HEK293 (cell line): ENCODE results near the gene NHLRC2.
A peak's percentile ranks its signal among the peaks of the same experiment; 100 is the strongest.

Experiments
- CTCF ChIA-PET: fragments of 350-600 bp; formaldehyde crosslinking; extraction: SDS; loops from one replicate; lab custom pipeline; 2021; ENCODE audit warnings: antibody characterized with exemption; lab: Yijun Ruan, JAX
- POLR2A ChIA-PET: fragments of 300-600 bp; formaldehyde crosslinking; extraction: SDS; loops from one replicate; lab custom pipeline; 2020; ENCODE audit warnings: antibody characterized with exemption, inconsistent platforms; lab: Yijun Ruan, JAX
- H3K27ac ChIP-seq: fragments of 200-500 bp; sonication (Bioruptor generic); 2 replicates; pipeline ENCODE4 v1.5.1; 2014; ENCODE audit warnings: low read depth, low read length, control low read depth, inconsistent platforms; ENCODE audit errors: extremely low read depth
- H3K36me3 ChIP-seq, 2 experiments: fragments of 200-500 bp in 1 of 2; sonication (Bioruptor generic) in 1 of 2; 1 replicate in 1 of 2; 2 replicates in 1 of 2; pipeline ENCODE4 v1.5.1; 2014 to 2017; ENCODE audit warnings: inconsistent platforms in 2 of 2, low read length in 2 of 2; ENCODE audit not compliant: control insufficient read depth in 2 of 2, insufficient read depth in 1 of 2
- H3K4me1 ChIP-seq: fragments of 200-500 bp; sonication (Bioruptor generic); 2 replicates; pipeline ENCODE4 v1.5.1; 2014; ENCODE audit warnings: mild to moderate bottlenecking, low read length, inconsistent platforms; ENCODE audit not compliant: control insufficient read depth, insufficient read depth
- H3K4me3 ChIP-seq: 2 replicates; pipeline ENCODE4 v1.5.1; 2011; ENCODE audit warnings: low read depth, mild to moderate bottlenecking, control low read depth, low read length, moderate library complexity
- H3K9me3 ChIP-seq: fragments of 200-500 bp; sonication (Bioruptor generic); 2 replicates; pipeline ENCODE4 v1.5.1; 2014; ENCODE audit warnings: low read depth, low read length, inconsistent platforms; ENCODE audit not compliant: control insufficient read depth, insufficient read depth
- BCL11B ChIP-seq: fragments of 450-650 bp; formaldehyde crosslinking; IDR thresholded peaks from 2 replicates; pipeline ENCODE4 v1.5.1; 2016; ENCODE audit warnings: low read depth, missing biosample characterization, missing genetic modification characterization
- CTCF ChIP-seq: fragments of 450-650 bp; formaldehyde crosslinking; IDR thresholded peaks from 2 replicates; pipeline ENCODE4 v1.5.1; 2016; ENCODE audit warnings: missing biosample characterization, missing genetic modification characterization
- GLIS1 ChIP-seq: fragments of 450-650 bp; formaldehyde crosslinking; IDR thresholded peaks from 2 replicates; pipeline ENCODE4 v1.5.1; 2016; ENCODE audit warnings: missing biosample characterization, missing genetic modification characterization
- PRDM10 ChIP-seq: fragments of 450-650 bp; formaldehyde crosslinking; IDR thresholded peaks from 2 replicates; pipeline ENCODE4 v1.5.1; 2016; ENCODE audit warnings: missing biosample characterization, missing genetic modification characterization
- SP3 ChIP-seq: fragments of 450-650 bp; formaldehyde crosslinking; IDR thresholded peaks from 2 replicates; pipeline ENCODE4 v1.5.1; 2016; ENCODE audit warnings: missing biosample characterization, missing genetic modification characterization
- TCF7L2 ChIP-seq: IDR thresholded peaks from 2 replicates; pipeline ENCODE4 v1.6.1; 2011; ENCODE audit warnings: low read depth, mild to moderate bottlenecking, inconsistent platforms, low read length, moderate library complexity, borderline replicate concordance
- ZBTB21 ChIP-seq: fragments of 450-650 bp; formaldehyde crosslinking; IDR thresholded peaks from 2 replicates; pipeline ENCODE4 v1.5.1; 2017; ENCODE audit warnings: missing biosample characterization, missing genetic modification characterization
- ZFP37 ChIP-seq: fragments of 450-650 bp; formaldehyde crosslinking; IDR thresholded peaks from 2 replicates; pipeline ENCODE4 v1.5.1; 2016; ENCODE audit warnings: missing biosample characterization, missing genetic modification characterization
- ZNF335 ChIP-seq: fragments of 450-650 bp; formaldehyde crosslinking; conservative IDR thresholded peaks from 2 replicates; pipeline ENCODE4 v1.5.1; 2016; ENCODE audit warnings: missing biosample characterization, missing genetic modification characterization
- ZNF366 ChIP-seq: fragments of 450-650 bp; formaldehyde crosslinking; conservative IDR thresholded peaks from 2 replicates; pipeline ENCODE4 v1.5.1; 2016; ENCODE audit warnings: missing biosample characterization, missing genetic modification characterization
- ZNF530 ChIP-seq: fragments of 450-650 bp; formaldehyde crosslinking; IDR thresholded peaks from 2 replicates; pipeline ENCODE4 v1.5.1; 2016; ENCODE audit warnings: low read depth, missing biosample characterization, missing genetic modification characterization
- ZNF580 ChIP-seq: fragments of 450-650 bp; formaldehyde crosslinking; IDR thresholded peaks from 2 replicates; pipeline ENCODE4 v1.5.1; 2016; ENCODE audit warnings: missing biosample characterization, missing genetic modification characterization
- ZNF600 ChIP-seq: fragments of 450-650 bp; formaldehyde crosslinking; IDR thresholded peaks from 2 replicates; pipeline ENCODE4 v1.5.1; 2016; ENCODE audit warnings: missing biosample characterization, missing genetic modification characterization
- ZNF629 ChIP-seq: fragments of 450-650 bp; formaldehyde crosslinking; IDR thresholded peaks from 2 replicates; pipeline ENCODE4 v1.5.1; 2017; ENCODE audit warnings: missing biosample characterization, missing genetic modification characterization
- ZNF76 ChIP-seq: fragments of 450-650 bp; formaldehyde crosslinking; IDR thresholded peaks from 2 replicates; pipeline ENCODE4; 2016; ENCODE audit warnings: low read depth, missing biosample characterization, missing genetic modification characterization, borderline replicate concordance
- TF ChIP-seq, protein P1 (sequence below): fragments of 450-650 bp; formaldehyde crosslinking; IDR thresholded peaks from 2 replicates; pipeline ENCODE4 v1.5.1; 2016; ENCODE audit warnings: missing biosample characterization, missing genetic modification characterization, low read depth

NHLRC2 gene

GRCh38 chr10:113959383-113959760 is 104.9 kb downstream of the NHLRC2 start (continued):
- TF ChIP-seq CTCF (no peak), TCF7L2 (no peak), ZNF76 (tag by site-specific recombination) (no peak)

- ChIA-PET POLR2A (no interaction called here), CTCF (interaction anchor here (1.1 kb wide), 1 partner anchor 20 kb away, joined by 4 read pairs; no protein-coding TSS in a partner anchor)
- H3K4me3 ChIP-seq: no peak overlapping the region
- H3K4me1 ChIP-seq: no peaks in the 10 kb centered on the region
- no peaks in the 10 kb centered on the region for H3K9me3 ChIP-seq
- no peaks in the 10 kb centered on the region for H3K36me3 ChIP-seq
- TF ChIP-seq ZFP37 (tag by site-specific recombination): 0 out of 2 replicates have a peak, but pooled peaks have one; percentile 56
- no peak for TF ChIP-seq BCL11B (tag by site-specific recombination)
- TF ChIP-seq ZNF530 (tag by site-specific recombination): no peak
- TF ChIP-seq ZNF366 (tag by site-specific recombination): peak; percentile 63
- peak; percentile 96 for TF ChIP-seq PRDM10 (tag by site-specific recombination)
- TF ChIP-seq, protein P1, sequence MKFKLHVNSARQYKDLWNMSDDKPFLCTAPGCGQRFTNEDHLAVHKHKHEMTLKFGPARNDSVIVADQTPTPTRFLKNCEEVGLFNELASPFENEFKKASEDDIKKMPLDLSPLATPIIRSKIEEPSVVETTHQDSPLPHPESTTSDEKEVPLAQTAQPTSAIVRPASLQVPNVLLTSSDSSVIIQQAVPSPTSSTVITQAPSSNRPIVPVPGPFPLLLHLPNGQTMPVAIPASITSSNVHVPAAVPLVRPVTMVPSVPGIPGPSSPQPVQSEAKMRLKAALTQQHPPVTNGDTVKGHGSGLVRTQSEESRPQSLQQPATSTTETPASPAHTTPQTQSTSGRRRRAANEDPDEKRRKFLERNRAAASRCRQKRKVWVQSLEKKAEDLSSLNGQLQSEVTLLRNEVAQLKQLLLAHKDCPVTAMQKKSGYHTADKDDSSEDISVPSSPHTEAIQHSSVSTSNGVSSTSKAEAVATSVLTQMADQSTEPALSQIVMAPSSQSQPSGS (tag by site-specific recombination): peak; percentile 87
- peak; percentile 75 for TF ChIP-seq ZNF629 (tag by site-specific recombination)
- TF ChIP-seq ZNF335 (tag by site-specific recombination): no peak
- peak; percentile 72; the same call in 1 of the 2 replicates for TF ChIP-seq ZBTB21 (tag by site-specific recombination)
- peak; percentile 9; the same call in 1 of the 2 replicates for TF ChIP-seq GLIS1 (tag by site-specific recombination)
- TF ChIP-seq ZNF580: no peak
- no peak for TF ChIP-seq SP3 (tag by site-specific recombination)
- TF ChIP-seq ZNF600 (tag by site-specific recombination): 0 out of 2 replicates have a peak, but pooled peaks have one; percentile 17
- no peak overlapping the region for H3K27ac ChIP-seq
Observed at GRCh38 chr10:113960617-113961181, 106.2 kb downstream of the NHLRC2 start.
